KG1 (cell line): ENCODE measurements around the gene BARHL1.

Source experiments
- DNase-seq: peaks from one replicate; lab custom pipeline; 2025; lab: John Stamatoyannopoulos, UW

Gene BARHL1

GRCh38 chr9:132587592-132587955 lies 5.2 kb downstream of the BARHL1 start:
- DNase-seq: no peak

GRCh38 chr9:132588098-132588497 lies 5.7 kb downstream of the BARHL1 start:
- DNase-seq: no peak

- no peak for DNase-seq
These were observed 6.2 kb downstream of the BARHL1 start for GRCh38 chr9:132588501-132589147.

- DNase-seq: no peak
These were observed 7.0 kb downstream of the BARHL1 start for GRCh38 chr9:132589148-132590036.

- no peak for DNase-seq
These were observed 7.6 kb downstream of the BARHL1 start for GRCh38 chr9:132590037-132590317.

- DNase-seq: no peak
These were observed 8.1 kb downstream of the BARHL1 start for GRCh38 chr9:132590318-132591182.

GRCh38 chr9:132591244-132591643 lies 8.8 kb downstream of the BARHL1 start:
- no peak for DNase-seq

GRCh38 chr9:132591751-132592314 lies 9.4 kb downstream of the BARHL1 start:
- no peak for DNase-seq

GRCh38 chr9:132592451-132592850 lies 10.0 kb downstream of the BARHL1 start:
- no peak for DNase-seq

- DNase-seq: no peak
These were observed 12.0 kb downstream of the BARHL1 start for GRCh38 chr9:132594412-132594811.

GRCh38 chr9:132595319-132595718 lies 12.9 kb downstream of the BARHL1 start:
- no peak for DNase-seq

- DNase-seq: no peak
These were observed 13.8 kb downstream of the BARHL1 start for GRCh38 chr9:132596200-132596599.

- no peak for DNase-seq
These were observed 14.8 kb downstream of the BARHL1 start for GRCh38 chr9:132597073-132597775.

GRCh38 chr9:132600326-132600984 lies 18.0 kb downstream of the BARHL1 start:
- no peak for DNase-seq

- DNase-seq: no peak
These were observed 19.8 kb downstream of the BARHL1 start for GRCh38 chr9:132602207-132602606.

GRCh38 chr9:132605387-132605786 lies 23.0 kb downstream of the BARHL1 start:
- no peak for DNase-seq

- no peak for DNase-seq
These were observed 23.7 kb downstream of the BARHL1 start for GRCh38 chr9:132606066-132606465.

GRCh38 chr9:132609184-132609583 lies 26.8 kb downstream of the BARHL1 start:
- no peak for DNase-seq

GRCh38 chr9:132609829-132610228 lies 27.4 kb downstream of the BARHL1 start:
- DNase-seq: no peak

- DNase-seq: no peak
These were observed 28.3 kb downstream of the BARHL1 start for GRCh38 chr9:132610661-132611060.

GRCh38 chr9:132614324-132614723 lies 31.9 kb downstream of the BARHL1 start:
- no peak for DNase-seq
